ENCODE results near the gene CAMK2B. TPM values are rescaled to one million over a fixed set of nuclear protein-coding genes. Genes with fewer than 3 reads are reported as not detected.

The CAMK2B gene
- total RNA-seq, 4 donors from 2014 or later: 0.50 to 2.0 (median 1.2) TPM

DNA sequence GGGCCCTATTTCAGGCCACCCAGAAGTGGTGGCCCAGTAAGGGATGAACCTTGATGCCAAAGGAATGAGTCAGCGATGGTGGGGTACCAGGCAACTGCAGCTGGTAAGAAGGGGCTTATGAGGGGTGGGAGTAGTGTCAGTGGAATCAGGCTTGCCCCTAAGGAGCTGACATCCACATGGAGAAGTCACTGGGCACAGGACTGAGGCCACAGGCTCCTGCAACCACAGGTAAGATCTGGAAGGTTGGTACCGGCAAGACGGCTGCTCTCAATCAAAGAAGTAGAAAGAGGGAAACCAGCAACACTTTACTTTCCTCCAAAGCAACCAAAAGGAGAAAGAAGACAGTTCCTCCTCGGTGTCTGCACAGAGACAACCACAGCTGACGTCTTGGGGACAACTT is 138.7 kb downstream of the CAMK2B start:
- H3K9me3 ChIP-seq: peaks cover 0 to 9% (median 3%) of the 10 kb centered on the region in 4 donors
- peaks cover 0 to 1% (median 0%) of the 10 kb centered on the region in 4 donors for H3K27me3 ChIP-seq
- TF ChIP-seq POLR2AphosphoS5 (IDR thresholded peaks at IDR 0.05) (no peak), POLR2A (IDR thresholded peaks at IDR 0.05; ENCODE audit: low read depth) (no peak), EP300 (IDR thresholded peaks at IDR 0.05) (no peak)
- TF ChIP-seq, protein P1, sequence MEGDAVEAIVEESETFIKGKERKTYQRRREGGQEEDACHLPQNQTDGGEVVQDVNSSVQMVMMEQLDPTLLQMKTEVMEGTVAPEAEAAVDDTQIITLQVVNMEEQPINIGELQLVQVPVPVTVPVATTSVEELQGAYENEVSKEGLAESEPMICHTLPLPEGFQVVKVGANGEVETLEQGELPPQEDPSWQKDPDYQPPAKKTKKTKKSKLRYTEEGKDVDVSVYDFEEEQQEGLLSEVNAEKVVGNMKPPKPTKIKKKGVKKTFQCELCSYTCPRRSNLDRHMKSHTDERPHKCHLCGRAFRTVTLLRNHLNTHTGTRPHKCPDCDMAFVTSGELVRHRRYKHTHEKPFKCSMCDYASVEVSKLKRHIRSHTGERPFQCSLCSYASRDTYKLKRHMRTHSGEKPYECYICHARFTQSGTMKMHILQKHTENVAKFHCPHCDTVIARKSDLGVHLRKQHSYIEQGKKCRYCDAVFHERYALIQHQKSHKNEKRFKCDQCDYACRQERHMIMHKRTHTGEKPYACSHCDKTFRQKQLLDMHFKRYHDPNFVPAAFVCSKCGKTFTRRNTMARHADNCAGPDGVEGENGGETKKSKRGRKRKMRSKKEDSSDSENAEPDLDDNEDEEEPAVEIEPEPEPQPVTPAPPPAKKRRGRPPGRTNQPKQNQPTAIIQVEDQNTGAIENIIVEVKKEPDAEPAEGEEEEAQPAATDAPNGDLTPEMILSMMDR (IDR thresholded peaks at IDR 0.05): no peak
- intact Hi-C loops (cut with DNase I): no loop called here
- no peak overlapping the region for H3K27ac ChIP-seq (replicated peaks in 1 of 4)
- no peaks in the 10 kb centered on the region for H3K36me3 ChIP-seq
- WGBS: 83% methylated on average over 5 of the region's 5 CpGs
- no peaks in the 10 kb centered on the region for H3K4me1 ChIP-seq
- no peak overlapping the region for H3K4me3 ChIP-seq
- no peak for DNase-seq (ENCODE audit: extremely low spot score)

DNA sequence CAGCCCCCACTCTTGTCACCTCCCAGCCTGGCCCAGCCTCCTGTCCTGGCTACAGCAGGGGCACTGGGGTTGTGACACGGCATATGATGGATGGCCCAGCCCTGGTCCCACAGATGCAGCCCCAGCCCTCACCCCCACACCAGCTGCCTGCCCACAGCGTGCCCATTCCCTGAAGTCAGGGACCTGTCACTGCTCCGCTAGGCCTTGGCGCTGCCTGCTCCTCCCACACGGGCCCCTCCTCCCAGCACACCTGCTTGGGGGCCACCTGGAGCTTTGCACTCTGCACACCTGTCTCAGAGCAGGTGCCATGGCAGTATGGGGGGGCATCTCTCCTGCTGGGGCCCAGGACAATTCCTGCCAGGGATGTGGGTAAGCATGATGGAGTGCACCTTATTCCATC is 139.7 kb downstream of the CAMK2B start:
- Histone ChIP-seq H3K27ac (replicated peaks in 1 of 4) (no peak overlapping the region), H3K27me3 (no peaks in the 10 kb centered on the region), H3K36me3 (no peaks in the 10 kb centered on the region), H3K4me3 (no peak overlapping the region), H3K9me3 (peaks cover 0 to 9% (median 3%) of the 10 kb centered on the region in 4 donors), H3K4me1 (no peaks in the 10 kb centered on the region)
- intact Hi-C loops (cut with DNase I): no loop called here
- WGBS: 93% methylated on average over 3 of the region's 5 CpGs
- DNase-seq (ENCODE audit: extremely low spot score): no peak
- TF ChIP-seq EP300 (IDR thresholded peaks at IDR 0.05) (no peak), POLR2AphosphoS5 (IDR thresholded peaks at IDR 0.05) (no peak)

GRCh38 chr7:44184873-44185446 is 140.4 kb downstream of the CAMK2B start:
- no peak overlapping the region for H3K27ac ChIP-seq (replicated peaks in 1 of 4)
- H3K4me3 ChIP-seq: no peak overlapping the region
- no peak for DNase-seq (ENCODE audit: extremely low spot score)
- no peaks in the 10 kb centered on the region for H3K36me3 ChIP-seq
- H3K4me1 ChIP-seq: no peaks in the 10 kb centered on the region
- TF ChIP-seq, protein P1 (IDR thresholded peaks at IDR 0.05): no peak
- TF ChIP-seq POLR2A (IDR thresholded peaks at IDR 0.05; ENCODE audit: low read depth): no peak
- TF ChIP-seq EP300 (IDR thresholded peaks at IDR 0.05): no peak
- TF ChIP-seq POLR2AphosphoS5 (IDR thresholded peaks at IDR 0.05): no peak
- H3K9me3 ChIP-seq: peaks cover 0 to 9% (median 3%) of the 10 kb centered on the region in 4 donors
- intact Hi-C loops (cut with DNase I): no loop called here
- WGBS: 84% methylated on average over 2 of the region's 2 CpGs
- H3K27me3 ChIP-seq: no peaks in the 10 kb centered on the region

DNA sequence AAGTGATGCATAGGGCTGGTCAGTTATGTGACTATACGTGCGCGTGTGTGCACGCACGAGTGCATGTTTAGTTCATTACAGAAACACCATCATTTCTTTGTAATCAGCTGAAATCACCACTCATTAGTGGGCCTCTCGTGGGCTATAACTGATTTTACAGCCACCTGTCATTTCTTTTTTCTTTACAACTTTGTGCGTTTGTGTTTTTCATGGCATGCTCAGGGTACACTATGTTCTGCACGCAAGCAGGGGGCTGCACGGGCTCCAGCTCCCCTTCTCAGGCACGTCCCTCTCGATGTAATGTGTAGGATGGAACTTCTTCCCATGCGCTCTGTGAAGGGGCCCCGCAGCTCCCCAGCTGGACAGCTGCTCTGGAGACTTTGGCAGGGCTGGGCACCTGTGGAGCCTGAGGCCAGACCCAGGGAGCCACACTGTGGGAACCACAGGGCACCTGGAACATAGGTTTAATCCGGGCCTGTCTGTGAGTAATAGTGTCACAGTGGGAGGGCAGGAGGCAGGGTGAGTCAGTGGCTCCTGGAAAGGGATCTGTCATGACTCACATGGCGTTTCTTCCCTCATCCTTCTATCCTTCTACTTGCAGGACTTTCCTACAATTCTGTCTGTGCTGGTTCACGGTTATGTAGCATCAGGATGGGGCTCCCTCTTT is 141.1 kb downstream of the CAMK2B start:
- Histone ChIP-seq H3K9me3 (peaks cover 0 to 9% (median 3%) of the 10 kb centered on the region in 4 donors), H3K4me3 (no peak overlapping the region), H3K4me1 (no peaks in the 10 kb centered on the region), H3K27ac (replicated peaks in 1 of 4) (no peak overlapping the region), H3K36me3 (no peaks in the 10 kb centered on the region), H3K27me3 (no peaks in the 10 kb centered on the region)
- TF ChIP-seq POLR2AphosphoS5 (IDR thresholded peaks at IDR 0.05) (no peak), EP300 (IDR thresholded peaks at IDR 0.05) (no peak)
- TF ChIP-seq, protein P1 (IDR thresholded peaks at IDR 0.05): no peak
- DNase-seq (ENCODE audit: extremely low spot score): no peak
- intact Hi-C loops (cut with DNase I): no loop called here
- WGBS: 74% methylated on average over 14 of the region's 16 CpGs

DNA sequence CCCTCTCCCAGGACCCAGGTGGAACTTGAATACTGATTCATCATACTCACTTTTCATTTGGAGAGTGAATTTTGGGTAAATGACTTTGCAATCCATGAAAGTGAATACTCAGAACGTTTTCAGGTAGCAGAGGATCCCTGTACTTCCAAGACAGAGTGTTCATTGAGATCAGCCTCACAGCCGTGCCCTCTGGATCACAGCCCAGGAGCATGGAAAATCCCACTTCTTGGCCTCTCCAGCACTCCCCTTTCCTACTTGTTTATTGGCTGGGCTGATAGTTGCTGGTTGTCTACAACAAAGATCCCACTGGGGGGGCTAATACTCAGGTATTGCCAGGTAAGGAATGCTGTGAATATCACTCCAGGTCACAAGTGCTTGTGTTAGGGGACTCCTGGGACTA is 142.0 kb downstream of the CAMK2B start:
- Histone ChIP-seq H3K27ac (replicated peaks in 1 of 4) (no peak overlapping the region), H3K4me3 (no peak overlapping the region), H3K27me3 (no peaks in the 10 kb centered on the region), H3K9me3 (peaks cover 0 to 9% (median 3%) of the 10 kb centered on the region in 4 donors), H3K4me1 (no peaks in the 10 kb centered on the region), H3K36me3 (no peaks in the 10 kb centered on the region)
- TF ChIP-seq EP300 (IDR thresholded peaks at IDR 0.05): no peak
- TF ChIP-seq POLR2AphosphoS5 (IDR thresholded peaks at IDR 0.05): no peak
- no peak for TF ChIP-seq POLR2A (IDR thresholded peaks at IDR 0.05; ENCODE audit: low read depth)
- TF ChIP-seq, protein P1 (IDR thresholded peaks at IDR 0.05): no peak
- 24% methylated on average over 2 of the region's 2 CpGs for WGBS
- intact Hi-C loops (cut with DNase I): no loop called here
- no peak for DNase-seq (ENCODE audit: extremely low spot score)
